HG02840 (cell line): ENCODE results near the gene CLSTN1.
"Not testable (repeated sequence)": the region's sequence is repeated elsewhere in the genome, so short reads cannot be mapped to it uniquely, and the experiment has no call there.

Experiments
- ATAC-seq: cut with Tn5 transposase; IDR thresholded peaks from one replicate; pipeline ENCODE4 v1.9.1; 2021; ENCODE audit warnings: mild to moderate bottlenecking, moderate library complexity, moderate number of reproducible peaks; ENCODE audit not compliant: unreplicated experiment, low FRiP score

Gene CLSTN1

DNA sequence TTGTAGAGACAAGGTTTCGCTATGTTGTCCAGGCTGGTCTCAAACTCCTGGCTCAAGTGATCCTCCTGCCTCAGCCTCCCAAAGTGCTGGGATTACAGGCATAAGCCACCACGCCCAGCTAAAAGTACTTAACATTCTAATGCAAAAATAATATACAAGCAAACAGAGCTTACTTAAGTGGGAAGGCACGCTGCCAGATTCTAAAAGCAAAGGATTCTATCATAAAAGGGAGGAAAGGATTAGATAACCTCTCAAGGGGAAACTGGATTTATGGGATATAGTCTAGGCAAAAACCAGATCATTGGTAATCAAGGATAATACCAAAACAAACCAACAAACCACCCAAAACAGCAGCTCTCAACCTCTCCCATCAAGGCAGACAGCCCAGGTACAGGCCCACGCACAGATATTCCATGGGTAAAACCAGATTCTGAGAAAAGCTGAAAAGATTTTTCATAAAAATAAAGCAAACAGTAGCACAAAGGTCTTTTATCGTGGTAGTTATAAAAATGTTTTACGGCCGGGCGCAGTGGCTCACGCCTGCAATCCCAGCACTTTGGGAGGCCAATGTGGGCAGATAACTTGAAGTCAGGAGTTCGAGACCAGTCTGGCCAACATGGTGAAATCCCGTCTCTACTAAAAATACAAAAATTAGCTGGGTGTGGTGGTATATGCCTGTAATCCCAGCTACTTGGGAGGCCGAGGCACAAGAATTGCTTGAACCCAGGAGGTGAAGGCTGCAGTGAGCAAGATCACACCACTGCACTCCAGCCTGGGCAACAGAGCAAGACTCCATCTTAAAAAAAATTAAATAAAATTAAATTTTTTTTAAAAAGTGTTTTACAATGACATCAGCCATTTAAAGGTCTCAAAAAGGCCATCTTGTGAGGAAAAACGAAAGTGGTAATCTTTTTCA lies 20.5 kb downstream of the CLSTN1 start:
- ATAC-seq: not testable (repeated sequence)

DNA sequence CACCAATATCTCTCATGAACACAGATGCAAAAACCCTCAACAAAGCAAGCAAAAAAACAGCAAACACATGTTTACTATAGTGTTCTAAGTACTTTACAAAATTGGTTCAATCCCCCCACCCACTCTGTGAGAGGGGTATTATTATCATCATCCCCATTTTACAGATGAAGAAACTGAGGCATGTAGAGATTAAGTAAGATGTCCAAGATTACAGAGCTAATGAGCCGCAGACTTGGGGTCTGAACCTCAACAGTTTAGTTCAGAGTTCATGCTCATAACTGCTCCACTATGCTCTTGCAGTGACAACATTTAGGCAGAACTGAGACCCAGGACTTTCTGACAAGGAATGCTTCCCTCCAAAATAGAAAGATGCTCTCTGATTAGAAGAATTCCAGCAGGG lies 21.9 kb downstream of the CLSTN1 start:
- ATAC-seq: no peak

DNA sequence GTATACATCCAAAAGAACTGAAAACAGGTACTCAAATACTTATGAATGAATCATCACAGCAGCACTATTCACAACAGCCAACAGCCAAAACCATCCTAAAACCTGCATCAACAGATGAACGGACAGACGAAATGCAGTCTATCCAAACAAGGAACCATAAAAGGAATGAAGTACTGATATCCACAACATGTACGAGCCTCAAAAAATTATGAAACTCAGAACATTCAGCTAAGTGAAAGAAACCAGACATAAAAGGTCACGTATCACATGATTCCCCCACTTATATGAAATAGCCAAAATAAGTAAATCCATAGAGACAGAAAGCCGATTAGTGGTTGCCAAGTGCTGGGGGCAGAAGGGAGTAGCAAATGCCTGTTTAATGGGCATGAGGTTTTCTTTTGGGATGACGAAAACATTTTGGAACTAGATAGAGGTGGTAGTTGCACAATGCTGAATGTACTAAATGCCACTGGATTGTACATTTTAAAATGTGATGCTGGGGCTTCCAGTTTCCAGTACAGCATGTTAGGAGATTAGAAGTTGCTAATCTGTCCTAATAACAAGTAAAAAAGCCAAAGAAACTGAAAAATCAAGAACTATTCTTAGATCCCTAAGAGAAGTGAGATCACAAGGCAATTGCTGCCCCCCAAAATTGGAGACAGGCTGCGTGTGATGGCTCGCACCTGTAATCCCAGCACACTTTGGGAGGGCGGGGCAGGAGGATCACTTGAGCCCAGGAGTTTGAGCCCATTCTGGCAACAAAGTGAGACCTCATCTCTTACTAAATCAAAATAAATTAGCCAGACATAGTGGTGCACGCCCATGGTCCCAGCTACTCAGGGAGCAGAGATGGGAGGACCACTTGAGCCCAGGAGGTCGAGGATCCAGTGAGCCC lies 25.3 kb downstream of the CLSTN1 start:
- ATAC-seq: no peak

DNA sequence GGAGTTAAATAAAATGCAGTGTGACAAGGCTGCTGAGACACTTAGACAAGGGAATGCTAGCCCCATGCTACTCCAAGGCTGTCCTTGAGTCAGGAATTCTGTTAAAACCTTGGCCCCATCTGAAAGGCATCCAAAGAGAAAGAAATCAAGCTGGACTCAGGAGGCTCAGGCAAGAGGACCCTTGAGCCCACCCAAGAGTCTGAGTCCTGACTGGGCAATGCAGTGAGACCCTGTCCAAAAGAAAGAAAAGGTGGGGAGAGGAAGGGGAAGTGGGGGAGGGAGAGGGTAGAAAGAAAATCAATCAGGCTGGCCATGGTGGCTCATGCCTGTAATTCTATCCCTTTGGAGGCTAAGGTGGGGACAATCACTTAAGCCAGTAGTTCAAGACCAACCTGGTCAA lies 26.7 kb downstream of the CLSTN1 start:
- ATAC-seq: no peak

DNA sequence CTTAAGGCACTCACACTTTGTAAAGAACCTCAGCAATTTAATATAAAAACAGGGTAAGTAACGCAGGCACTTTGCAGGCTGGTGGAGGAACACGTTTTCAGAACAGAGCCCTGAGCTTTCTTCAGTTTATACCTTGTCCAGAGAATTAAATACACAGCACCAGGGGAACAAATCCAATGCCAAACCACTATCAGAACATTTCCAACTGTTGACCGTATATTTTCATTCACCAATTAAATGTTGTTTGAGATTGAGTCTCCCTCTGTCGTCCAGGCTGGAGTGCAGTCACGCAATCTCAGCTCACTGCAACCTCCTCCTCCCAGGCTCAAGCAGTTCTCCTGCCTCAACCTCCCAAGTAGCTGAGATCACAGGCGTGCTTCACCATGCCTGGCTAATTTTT lies 29.7 kb downstream of the CLSTN1 start:
- ATAC-seq: no peak

DNA sequence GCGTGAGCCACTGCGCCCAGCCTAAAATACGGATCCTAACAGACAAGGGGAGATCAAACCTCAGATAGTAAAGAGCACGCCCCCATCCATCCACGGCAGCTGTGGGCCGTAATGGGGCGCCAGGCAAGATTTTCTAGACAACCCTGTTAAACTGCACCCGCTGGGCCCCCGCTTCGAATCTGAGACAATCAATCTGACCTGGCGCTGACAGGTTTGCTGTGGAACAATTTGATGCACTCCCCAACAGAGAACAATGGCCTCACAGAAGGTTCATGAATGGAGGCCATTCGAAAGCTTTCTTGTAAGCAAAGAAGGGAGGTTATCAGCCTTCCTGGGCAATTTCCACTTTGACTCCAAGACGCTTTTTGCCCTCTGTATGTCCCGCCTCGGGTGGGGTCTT lies 30.5 kb downstream of the CLSTN1 start:
- ATAC-seq: no peak

DNA sequence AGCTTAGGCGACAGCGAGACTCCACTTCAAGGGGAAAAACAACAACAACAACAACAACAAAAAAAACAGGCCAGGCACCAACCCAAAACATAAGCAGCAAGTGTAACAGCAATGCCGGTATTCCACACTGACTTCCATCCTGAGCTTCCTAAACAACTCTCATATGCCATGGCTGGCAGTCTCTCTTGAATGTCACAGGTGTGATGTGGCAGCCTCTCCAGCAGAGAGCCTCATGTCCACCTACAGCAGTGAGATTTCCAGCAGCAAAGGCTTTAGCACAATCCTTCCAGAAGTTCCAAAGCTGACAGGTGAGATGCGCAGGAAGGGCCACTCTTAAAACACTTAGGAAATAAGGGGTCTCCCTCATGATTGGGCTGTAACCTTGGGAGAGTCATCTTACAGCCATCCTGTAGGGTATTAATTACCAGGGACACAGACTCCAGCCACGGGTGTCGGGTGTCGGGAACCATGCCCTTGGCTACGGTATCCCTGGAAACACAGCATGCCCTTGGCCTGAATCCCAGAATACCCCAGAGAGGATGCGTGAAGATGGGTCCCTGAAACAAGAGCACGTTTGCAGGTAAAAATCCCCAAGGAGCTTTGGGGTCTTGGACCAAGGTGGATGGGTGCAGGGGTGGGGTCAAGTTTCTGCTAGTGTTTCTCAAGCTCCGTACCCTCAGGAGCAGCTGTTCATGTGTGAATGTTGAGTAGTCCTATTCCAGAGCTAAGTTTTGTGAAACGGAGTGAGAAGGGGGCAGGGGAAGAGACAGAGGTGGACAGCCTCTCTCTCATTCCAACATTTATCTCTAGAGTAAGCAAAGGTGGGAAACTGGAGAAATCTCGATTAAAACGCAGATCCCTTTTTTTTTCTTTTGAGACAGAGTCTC lies 31.4 kb downstream of the CLSTN1 start:
- ATAC-seq: no peak

DNA sequence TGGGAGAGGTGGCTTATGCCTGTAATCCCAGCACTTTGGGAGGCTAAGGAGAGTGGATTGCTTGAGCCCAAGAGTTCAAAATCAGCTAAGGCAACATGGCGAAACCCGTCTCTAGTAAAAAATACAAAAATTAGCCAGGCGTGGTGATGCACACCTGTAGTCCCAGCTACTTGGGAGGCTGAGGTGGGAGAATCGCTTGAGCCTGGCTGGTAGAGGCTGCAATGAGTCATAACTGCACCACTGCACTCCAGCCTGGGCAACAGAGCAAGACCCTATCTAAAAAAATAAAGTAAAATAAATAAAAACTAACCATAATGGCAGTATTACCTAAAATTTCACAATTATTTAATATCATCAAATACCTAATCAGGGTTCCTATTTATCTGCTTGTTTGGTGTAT lies 34.1 kb downstream of the CLSTN1 start:
- ATAC-seq: not testable (repeated sequence)

DNA sequence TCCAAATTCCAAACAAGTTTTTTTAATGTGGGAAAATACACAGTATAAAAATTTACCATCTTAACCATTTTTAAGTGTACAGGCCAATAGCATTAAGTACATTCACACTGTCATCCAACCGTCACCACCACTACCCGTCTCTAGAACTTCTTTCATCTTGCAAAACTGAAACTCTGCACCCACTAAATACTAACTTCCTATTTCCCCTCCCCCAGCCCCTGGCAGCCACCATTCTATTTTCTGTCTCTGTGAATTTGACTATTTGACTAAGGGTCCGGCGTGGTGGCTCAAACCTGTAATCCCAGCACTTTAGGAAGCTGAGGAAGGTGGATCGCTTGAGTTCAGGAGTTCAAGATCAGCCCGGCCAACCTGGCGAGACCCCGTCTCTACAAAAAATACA lies 36.1 kb downstream of the CLSTN1 start:
- ATAC-seq: no peak

DNA sequence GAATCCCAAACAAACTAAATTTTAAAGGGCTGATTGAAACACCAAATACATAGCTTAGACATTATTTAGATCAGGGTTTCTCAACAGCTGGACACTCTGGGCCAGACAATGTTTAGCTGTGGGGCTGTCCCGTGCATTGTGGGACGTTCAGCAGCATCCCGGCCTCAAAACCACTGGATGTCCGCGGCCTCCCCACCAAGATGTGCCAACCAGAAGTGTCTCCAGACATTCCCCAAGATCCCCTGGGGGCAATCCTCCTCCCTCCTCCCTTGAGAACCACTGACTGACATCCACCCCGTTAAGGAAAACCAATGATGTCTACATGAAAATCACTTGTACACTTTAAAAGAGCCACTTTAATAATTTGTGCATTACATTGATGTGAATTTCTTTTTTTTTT lies 38.4 kb downstream of the CLSTN1 start:
- no peak for ATAC-seq

DNA sequence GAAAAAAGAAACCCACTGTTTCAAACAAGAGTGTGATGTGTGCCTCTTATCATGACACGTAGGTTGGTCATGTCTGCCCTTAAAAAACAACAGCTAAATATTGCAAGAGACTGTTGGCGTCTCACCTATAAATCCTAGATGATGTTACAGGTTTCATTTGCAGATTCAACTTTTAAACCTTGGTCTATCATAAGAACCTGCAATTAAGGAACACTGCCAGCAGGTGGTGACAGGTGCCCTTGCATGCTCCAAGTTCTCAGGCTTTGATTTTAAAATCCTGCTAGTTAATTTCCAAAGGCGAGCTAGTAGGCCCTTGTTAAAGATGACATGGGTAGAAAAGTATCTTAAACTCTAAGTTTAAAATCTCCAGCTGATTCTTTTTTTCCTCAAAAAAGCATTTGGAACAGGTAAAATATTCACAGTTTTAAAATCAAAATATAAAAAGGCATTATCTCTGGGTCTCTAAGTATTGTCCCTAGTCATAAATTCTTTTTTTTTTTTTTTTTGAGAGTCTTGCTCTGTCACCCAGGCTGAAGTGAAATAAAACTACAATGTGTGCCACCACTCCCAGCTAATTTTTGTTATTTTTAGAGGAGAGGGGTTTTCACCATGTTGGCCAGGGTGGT lies 39.1 kb downstream of the CLSTN1 start:
- ATAC-seq: no peak

DNA sequence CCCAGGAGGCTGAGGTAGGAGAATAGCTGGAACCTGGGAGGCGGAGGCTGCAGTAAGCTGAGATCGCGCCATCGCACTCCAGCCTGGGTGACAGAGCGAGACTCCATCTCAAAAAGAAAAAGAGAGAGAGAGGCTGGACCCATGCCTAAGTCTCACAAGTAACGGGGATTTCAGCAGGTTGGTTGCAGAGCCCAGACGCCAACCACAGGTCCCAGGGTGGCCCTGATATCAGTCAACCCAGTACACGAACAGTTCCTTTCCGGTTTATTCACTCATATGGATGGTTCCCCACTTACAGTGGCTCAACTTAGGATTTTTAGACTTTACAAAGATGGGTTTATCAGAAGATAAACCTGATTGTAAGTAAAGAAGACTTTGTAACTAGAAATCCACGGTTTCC lies 40.9 kb downstream of the CLSTN1 start:
- no peak for ATAC-seq

DNA sequence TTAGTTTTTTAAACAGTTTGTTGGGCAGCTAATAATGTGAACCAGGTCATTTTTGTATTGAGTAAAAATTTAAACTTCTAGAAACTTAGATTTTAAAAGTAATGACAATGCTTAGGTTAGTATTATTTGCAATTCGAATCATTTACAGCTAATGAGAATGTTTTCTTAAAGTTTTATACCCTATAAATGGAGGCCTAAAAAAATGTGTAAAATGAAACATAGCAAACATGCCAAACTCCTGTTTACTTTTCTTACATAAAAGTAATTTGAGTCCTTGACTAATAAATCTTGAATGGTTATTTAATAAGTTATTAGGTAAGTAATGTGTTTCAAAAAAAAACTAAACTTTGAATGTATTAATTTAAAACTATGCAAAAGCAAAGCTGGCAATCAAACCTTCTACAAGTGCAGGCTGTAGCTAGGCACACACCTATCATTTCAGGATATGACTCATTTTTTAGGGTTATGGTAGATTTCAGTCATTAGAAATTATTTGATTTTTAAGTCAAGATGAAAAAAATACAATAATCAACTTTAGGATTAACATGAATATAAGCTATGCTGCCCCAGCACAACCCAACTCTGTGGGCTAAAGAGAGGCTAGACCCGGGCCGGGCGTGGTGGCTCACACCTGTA lies 41.5 kb downstream of the CLSTN1 start:
- no peak for ATAC-seq

DNA sequence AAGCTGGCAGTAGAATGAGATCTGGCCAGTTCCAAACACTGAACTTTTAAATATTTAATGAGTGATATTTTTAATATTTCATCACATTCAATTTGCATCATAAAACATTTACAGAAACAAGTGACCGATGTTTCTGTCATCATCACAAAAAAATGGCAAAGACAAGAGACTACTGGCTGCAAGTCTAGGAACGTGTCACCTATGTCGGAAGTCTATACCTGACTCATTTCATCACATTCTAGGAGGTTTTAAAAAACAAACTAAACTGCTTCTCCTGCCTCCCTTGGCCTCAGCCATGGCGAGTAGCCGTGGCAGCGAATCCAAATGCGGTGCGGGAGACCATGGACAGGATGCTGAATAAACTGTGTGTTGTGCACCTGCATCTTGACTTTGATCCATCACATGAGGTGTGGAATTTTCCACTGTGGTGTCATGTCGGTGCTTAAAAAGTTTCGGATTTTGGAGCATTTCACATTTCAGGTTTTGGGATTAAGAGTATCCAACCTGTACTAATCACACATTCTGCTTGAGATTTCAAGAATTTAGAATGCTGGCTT lies 43.1 kb downstream of the CLSTN1 start:
- ATAC-seq: no peak

DNA sequence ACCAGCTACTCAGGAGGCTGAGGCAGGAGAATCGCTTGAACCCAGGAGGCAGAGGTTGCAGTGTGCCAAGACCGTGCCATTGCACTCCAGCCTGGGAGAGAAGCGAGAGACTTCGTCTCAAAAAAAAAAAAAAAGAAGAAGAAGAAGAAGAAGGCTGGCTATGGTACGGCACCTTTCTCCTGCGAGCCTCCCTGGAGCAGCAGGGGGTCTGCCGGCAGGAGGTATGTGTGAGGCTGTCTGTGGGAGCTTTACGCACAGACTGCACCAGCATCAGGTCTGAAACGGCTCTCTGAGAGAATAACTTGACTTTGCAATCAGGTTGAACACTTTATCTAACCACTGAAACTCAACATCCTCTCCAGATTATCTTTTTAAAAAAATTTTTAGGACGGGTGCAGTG lies 44.9 kb downstream of the CLSTN1 start:
- no peak for ATAC-seq

DNA sequence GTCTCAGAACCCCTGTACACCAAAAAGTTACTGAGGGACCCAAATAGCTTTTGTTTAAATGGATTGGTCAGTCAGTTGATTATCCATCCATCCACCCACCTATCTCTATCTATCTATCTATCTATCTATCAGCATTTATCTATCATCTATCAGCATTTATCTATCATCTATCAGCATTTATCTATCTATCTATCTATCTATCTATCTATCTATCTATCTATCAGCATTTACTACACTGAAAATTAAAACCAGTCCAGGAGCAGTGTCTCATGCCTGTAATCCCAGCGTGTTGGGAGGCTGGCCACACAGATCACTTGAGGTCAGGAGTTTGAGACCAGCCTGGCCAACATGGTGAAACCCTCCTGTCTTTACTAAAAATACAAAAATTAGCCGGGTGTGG lies 47.1 kb downstream of the CLSTN1 start:
- no peak for ATAC-seq

DNA sequence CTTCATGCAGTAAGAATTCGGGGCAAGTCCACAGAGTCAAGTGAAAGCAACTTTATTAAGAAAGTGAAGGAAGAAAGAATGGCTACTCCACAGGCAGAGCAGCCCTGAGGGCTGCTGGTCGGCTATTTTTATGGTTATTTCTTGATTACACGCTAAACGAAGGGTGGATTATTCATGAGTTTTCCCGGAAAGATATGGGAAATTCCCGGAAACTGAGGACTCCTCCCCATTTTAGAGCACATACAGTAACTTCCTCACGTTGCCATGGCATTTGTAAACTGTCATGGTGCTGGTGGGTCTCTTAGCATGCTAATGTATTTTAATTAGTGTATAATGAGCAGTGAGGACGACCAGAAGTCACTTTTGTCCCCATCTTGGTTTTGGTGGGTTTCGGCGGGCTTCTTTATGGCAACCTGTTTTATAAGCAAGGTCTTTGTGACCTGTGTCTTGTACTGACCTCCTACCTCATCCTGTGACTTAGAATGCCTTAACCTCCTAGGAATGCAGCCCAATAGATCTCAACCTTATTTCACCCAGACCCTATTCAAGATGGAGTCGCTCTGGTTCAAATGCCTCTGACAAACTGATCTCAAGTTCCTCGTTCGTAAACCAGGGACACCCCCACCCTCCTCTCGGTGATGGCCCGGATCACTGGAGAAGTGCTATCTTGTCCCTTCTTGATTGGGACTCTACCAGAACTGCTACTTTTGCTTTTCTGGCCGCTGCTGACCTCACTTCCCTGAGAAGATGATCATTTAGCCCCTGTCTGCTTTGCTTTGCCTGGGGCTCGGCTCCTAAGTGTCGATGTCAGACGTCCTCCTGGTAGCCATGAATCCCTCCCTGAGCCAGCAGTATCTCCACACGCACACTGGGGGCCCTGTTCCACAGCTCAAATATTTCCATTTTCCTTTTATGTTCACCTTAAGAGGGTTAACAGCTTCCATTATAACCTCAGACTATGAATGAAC lies 48.8 kb downstream of the CLSTN1 start:
- ATAC-seq: no peak

DNA sequence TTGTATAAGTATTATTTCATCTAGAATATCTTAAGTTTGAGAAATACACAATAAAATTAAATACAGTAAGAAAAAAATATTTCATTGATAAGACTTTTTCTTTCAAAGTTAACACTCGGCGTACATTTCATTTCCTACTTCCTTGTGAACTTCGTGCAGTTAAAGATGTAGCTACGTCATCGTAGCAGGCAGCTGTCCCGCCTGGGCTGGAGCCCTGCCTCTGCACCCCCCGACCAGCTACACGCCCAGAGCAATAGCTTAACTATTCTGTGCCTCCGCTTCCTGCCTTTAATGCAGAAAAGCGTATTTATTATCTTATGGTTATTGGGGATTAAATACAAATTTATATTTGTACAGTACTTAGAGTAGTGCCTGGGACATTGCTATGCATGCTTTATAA lies 53.5 kb downstream of the CLSTN1 start:
- no peak for ATAC-seq
